Activated CD8-positive, alpha-beta T cell treated with anti-CD3 and anti-CD28 coated beads for 36 hours (primary cell): ENCODE measurements around the gene TREML2. TPM values are rescaled to one million over a fixed set of nuclear protein-coding genes. Genes with fewer than 3 reads are reported as not detected.

ENCODE experiments used
- ATAC-seq: fragments of 200-7000 bp; cut with Tn5 transposase; one replicate; pipeline ENCODE4 v1.10.0; 2021; ENCODE audit warnings: mild to moderate bottlenecking, moderate library complexity
- CTCF ChIA-PET: fragments of 350-600 bp; sonication (Branson Sonifier 250); formaldehyde crosslinking; loops from one replicate; lab custom pipeline; 2021; ENCODE audit warnings: antibody characterized with exemption; lab: Charles Lee
- POLR2A ChIA-PET: fragments of 350-600 bp; sonication (Branson Sonifier 250); formaldehyde crosslinking; loops from one replicate; lab custom pipeline; 2021; ENCODE audit warnings: antibody characterized with exemption; lab: Charles Lee
- DNase-seq: peaks from one replicate; pipeline ENCODE4 v3.0.0-alpha.2; 2020
- H3K27ac Mint-ChIP-seq: one replicate; pipeline ENCODE4 v1.8.0; 2021; ENCODE audit warnings: mild to moderate bottlenecking, mixed read lengths
- H3K27me3 Mint-ChIP-seq: one replicate; pipeline ENCODE4 v1.8.0; 2021; ENCODE audit warnings: mixed read lengths
- H3K36me3 Mint-ChIP-seq: one replicate; pipeline ENCODE4 v1.8.0; 2021; ENCODE audit warnings: low read depth, mixed read lengths
- H3K4me1 Mint-ChIP-seq: one replicate; pipeline ENCODE4 v1.8.0; 2021; ENCODE audit warnings: low read depth, mixed read lengths
- H3K4me3 Mint-ChIP-seq: one replicate; pipeline ENCODE4 v1.8.0; 2021; ENCODE audit warnings: mild to moderate bottlenecking, moderate library complexity, mixed read lengths
- H3K9me3 Mint-ChIP-seq: one replicate; pipeline ENCODE4 v1.8.0; 2021; ENCODE audit warnings: mixed read lengths
- intact Hi-C: fragments of 100-400 bp; cut with micrococcal nuclease; formaldehyde crosslinking; loops from one replicate; pipeline ENCODE4 v1.10.0; 2022
- total RNA-seq, 2 experiments: library from RNA; stranded (reverse); gene quantifications; one replicate each; pipeline ENCODE4 v1.2.3, GENCODE V29; 2021
- TF ChIP-seq, protein P1 (sequence below): fragments of 200-600 bp; IDR thresholded peaks from one replicate; pipeline ENCODE4 v1.8.0; 2022; ENCODE audit warnings: antibody characterized with exemption, mild to moderate bottlenecking

Gene TREML2
- total RNA-seq, 2 experiments from 2014 or later: 6.9 to 8.2 TPM

GRCh38 chr6:41229721-41230120 is 28.8 kb upstream of the TREML2 start:
- POLR2A ChIA-PET: no interaction called here
- Mint-ChIP-seq H3K27ac (no peak overlapping the region), H3K4me1 (no peaks in the 10 kb centered on the region), H3K9me3 (no peaks in the 10 kb centered on the region), H3K4me3 (no peak overlapping the region), H3K27me3 (peaks cover 2% of the 10 kb centered on the region), H3K36me3 (no peaks in the 10 kb centered on the region)
- intact Hi-C loops: no loop called here
- ATAC-seq (no peak), DNase-seq (no peak)
- CTCF ChIA-PET: interaction anchor here (1.7 kb wide), 1 partner anchor 9 kb away, joined by 4 read pairs; no protein-coding TSS in a partner anchor
- TF ChIP-seq, protein P1, sequence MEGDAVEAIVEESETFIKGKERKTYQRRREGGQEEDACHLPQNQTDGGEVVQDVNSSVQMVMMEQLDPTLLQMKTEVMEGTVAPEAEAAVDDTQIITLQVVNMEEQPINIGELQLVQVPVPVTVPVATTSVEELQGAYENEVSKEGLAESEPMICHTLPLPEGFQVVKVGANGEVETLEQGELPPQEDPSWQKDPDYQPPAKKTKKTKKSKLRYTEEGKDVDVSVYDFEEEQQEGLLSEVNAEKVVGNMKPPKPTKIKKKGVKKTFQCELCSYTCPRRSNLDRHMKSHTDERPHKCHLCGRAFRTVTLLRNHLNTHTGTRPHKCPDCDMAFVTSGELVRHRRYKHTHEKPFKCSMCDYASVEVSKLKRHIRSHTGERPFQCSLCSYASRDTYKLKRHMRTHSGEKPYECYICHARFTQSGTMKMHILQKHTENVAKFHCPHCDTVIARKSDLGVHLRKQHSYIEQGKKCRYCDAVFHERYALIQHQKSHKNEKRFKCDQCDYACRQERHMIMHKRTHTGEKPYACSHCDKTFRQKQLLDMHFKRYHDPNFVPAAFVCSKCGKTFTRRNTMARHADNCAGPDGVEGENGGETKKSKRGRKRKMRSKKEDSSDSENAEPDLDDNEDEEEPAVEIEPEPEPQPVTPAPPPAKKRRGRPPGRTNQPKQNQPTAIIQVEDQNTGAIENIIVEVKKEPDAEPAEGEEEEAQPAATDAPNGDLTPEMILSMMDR: no peak

- no peak overlapping the region for H3K27ac Mint-ChIP-seq
- no peaks in the 10 kb centered on the region for H3K36me3 Mint-ChIP-seq
- POLR2A ChIA-PET: no interaction called here
- CTCF ChIA-PET: interaction anchor here (1.2 kb wide), 1 partner anchor 140 kb away, joined by 3 read pairs; no protein-coding TSS in a partner anchor
- peaks cover 2% of the 10 kb centered on the region for H3K27me3 Mint-ChIP-seq
- intact Hi-C loops: no loop called here
- H3K9me3 Mint-ChIP-seq: no peaks in the 10 kb centered on the region
- ATAC-seq (no peak), DNase-seq (no peak)
- TF ChIP-seq, protein P1: no peak
- no peak overlapping the region for H3K4me3 Mint-ChIP-seq
- H3K4me1 Mint-ChIP-seq: no peaks in the 10 kb centered on the region
Observed at GRCh38 chr6:41228616-41229015, 27.7 kb upstream of the TREML2 start.

DNA sequence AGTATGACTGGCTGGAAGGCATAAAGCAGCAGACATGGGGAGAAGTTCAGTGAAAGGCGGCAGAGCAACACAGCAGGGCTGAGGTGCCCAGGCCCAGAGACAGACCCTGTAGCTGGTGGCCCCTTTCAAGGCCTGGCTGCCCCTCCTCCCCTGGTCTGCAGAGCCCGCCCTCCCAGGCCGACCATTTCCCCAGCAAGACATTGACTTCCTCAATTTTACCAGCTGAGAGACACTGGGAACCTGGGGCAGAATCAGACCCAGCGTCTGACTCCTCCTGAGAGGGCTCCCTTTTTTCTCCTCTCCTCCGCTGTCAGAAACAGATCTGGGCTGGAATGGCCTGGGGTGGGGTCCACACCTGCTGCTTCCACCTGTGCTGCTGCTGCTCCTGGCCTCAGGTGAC is 27.1 kb upstream of the TREML2 start, which contains the start of gene TREML4:
Gene TREML4, plus strand, starts transcription at position 254 of the 400 bp plus-strand sequence. Its CDS starts 79 bp downstream, at position 333.
- Mint-ChIP-seq H3K4me3 (no peak within 1 kb of the TSS), H3K9me3 (no peaks in the 10 kb centered on the region), H3K27me3 (peaks cover 2% of the 10 kb centered on the region), H3K27ac (no peak within 1 kb of the TSS), H3K4me1 (no peaks in the 10 kb centered on the region), H3K36me3 (no peaks in the 10 kb centered on the region)
- TF ChIP-seq, protein P1: no peak
- DNase-seq: no peak
- ChIA-PET CTCF (interaction anchor here (1.2 kb wide), 1 partner anchor 140 kb away, joined by 3 read pairs; no protein-coding TSS in a partner anchor), POLR2A (no interaction called here)
- intact Hi-C loops: no loop called here
- no peak for ATAC-seq

GRCh38 chr6:41226752-41227151 is 25.8 kb upstream of the TREML2 start:
- TF ChIP-seq, protein P1: no peak
- H3K36me3 Mint-ChIP-seq: no peaks in the 10 kb centered on the region
- ChIA-PET POLR2A (no interaction called here), CTCF (no interaction called here)
- H3K4me3 Mint-ChIP-seq: no peak overlapping the region
- no peaks in the 10 kb centered on the region for H3K9me3 Mint-ChIP-seq
- peaks cover 2% of the 10 kb centered on the region for H3K27me3 Mint-ChIP-seq
- intact Hi-C loops: no loop called here
- ATAC-seq: no peak
- H3K27ac Mint-ChIP-seq: no peak overlapping the region
- no peak for DNase-seq
- H3K4me1 Mint-ChIP-seq: no peaks in the 10 kb centered on the region

GRCh38 chr6:41224800-41225199 is 23.9 kb upstream of the TREML2 start:
- CTCF ChIA-PET: no interaction called here

More at GRCh38 chr6:41224800-41225199, 23.9 kb upstream of the TREML2 start:
- Mint-ChIP-seq H3K27me3 (peaks cover 2% of the 10 kb centered on the region), H3K4me3 (no peak overlapping the region), H3K27ac (no peak overlapping the region), H3K9me3 (peaks cover 3% of the 10 kb centered on the region), H3K4me1 (no peaks in the 10 kb centered on the region), H3K36me3 (no peaks in the 10 kb centered on the region)
- POLR2A ChIA-PET: no interaction called here
- TF ChIP-seq, protein P1: no peak
- intact Hi-C loops: no loop called here
- ATAC-seq (no peak), DNase-seq (no peak)
